Neural crest cell (in vitro differentiated cells): ENCODE results near the gene TSPAN14. TPM values are rescaled to one million over a fixed set of nuclear protein-coding genes. Genes with fewer than 3 reads are reported as not detected.

Source experiments
- DNase-seq: peaks from one replicate; pipeline ENCODE4 v3.0.0; 2021; ENCODE audit warnings: low read depth, mixed read lengths, low spot score
- H3K27ac Mint-ChIP-seq: one replicate; pipeline ENCODE4 v1.8.0; 2021; ENCODE audit warnings: mild to moderate bottlenecking, mixed read lengths; ENCODE audit not compliant: unreplicated experiment
- H3K27me3 Mint-ChIP-seq: 2 replicates; pipeline ENCODE4 v1.8.0; 2021; ENCODE audit warnings: low read depth, mild to moderate bottlenecking, mixed read lengths
- H3K36me3 Mint-ChIP-seq: 2 replicates; pipeline ENCODE4 v1.8.0; 2021; ENCODE audit warnings: low read depth, mild to moderate bottlenecking, mixed read lengths
- H3K4me1 Mint-ChIP-seq: 2 replicates; pipeline ENCODE4 v1.8.0; 2021; ENCODE audit warnings: mixed read lengths
- H3K4me3 Mint-ChIP-seq: one replicate; pipeline ENCODE4 v1.8.0; 2021; ENCODE audit warnings: mild to moderate bottlenecking, mixed read lengths
- H3K9me3 Mint-ChIP-seq: 2 replicates; pipeline ENCODE4 v1.8.0; 2021; ENCODE audit warnings: mixed read lengths
- total RNA-seq: library from RNA; stranded (reverse); gene quantifications from 2 replicates; pipeline ENCODE4 v1.2.1, GENCODE V29; 2021
- TF ChIP-seq, protein P1 (sequence below): fragments of 200-600 bp; sonication (generic); conservative IDR thresholded peaks from 2 replicates; pipeline ENCODE4 v1.5.0; 2021; ENCODE audit warnings: antibody characterized with exemption, mild to moderate bottlenecking

The TSPAN14 gene
- total RNA-seq, 1 donor from 2014 or later = 140 TPM

DNA sequence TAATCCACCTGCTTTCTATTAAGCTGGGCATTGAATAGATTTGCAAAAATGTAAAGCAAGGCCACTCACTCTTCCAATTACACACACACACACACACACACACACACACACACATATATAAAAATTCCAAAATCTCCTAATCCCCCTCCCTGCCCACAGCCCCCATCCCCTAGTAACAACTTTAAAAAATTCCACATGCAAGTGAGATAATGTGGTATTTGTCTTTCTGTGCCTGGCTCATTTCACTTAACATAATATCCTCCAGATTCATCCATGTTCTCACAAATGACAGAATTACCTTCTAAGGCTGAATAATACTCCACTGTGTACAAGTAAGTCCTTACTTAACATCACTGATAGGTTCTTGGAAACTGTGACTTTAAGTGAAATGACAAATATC, 107.8 kb downstream of the TSPAN14 start:
- TF ChIP-seq, protein P1, sequence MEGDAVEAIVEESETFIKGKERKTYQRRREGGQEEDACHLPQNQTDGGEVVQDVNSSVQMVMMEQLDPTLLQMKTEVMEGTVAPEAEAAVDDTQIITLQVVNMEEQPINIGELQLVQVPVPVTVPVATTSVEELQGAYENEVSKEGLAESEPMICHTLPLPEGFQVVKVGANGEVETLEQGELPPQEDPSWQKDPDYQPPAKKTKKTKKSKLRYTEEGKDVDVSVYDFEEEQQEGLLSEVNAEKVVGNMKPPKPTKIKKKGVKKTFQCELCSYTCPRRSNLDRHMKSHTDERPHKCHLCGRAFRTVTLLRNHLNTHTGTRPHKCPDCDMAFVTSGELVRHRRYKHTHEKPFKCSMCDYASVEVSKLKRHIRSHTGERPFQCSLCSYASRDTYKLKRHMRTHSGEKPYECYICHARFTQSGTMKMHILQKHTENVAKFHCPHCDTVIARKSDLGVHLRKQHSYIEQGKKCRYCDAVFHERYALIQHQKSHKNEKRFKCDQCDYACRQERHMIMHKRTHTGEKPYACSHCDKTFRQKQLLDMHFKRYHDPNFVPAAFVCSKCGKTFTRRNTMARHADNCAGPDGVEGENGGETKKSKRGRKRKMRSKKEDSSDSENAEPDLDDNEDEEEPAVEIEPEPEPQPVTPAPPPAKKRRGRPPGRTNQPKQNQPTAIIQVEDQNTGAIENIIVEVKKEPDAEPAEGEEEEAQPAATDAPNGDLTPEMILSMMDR = no peak
- Mint-ChIP-seq H3K27ac (no peak overlapping the region), H3K36me3 (no peaks in the 10 kb centered on the region)

DNA sequence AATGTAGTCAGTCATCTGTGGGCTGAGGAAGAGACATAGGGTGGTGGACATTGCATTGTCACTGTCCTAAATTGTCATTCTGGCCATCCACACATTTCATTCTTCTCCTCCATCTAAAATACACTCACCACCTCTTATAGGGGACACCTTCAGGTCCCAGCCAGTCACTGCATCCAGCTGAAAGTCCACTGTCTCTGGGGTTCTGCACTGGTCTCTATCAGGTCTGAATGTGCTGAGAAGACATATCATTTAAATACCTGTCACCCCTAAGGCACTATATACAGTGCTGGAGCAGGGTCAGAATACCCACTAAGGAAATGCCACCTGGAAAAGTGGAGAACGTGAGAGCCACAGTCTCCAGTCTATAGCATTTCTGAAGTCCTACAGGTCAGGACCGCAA, 113.2 kb downstream of the TSPAN14 start:
- H3K9me3 Mint-ChIP-seq = peaks cover 2% of the 10 kb centered on the region
- H3K27ac Mint-ChIP-seq = no peak overlapping the region
- TF ChIP-seq, protein P1 = no peak
- no peak for DNase-seq
- H3K4me3 Mint-ChIP-seq = no peak overlapping the region
- H3K4me1 Mint-ChIP-seq = no peaks in the 10 kb centered on the region
- H3K36me3 Mint-ChIP-seq = peaks cover 2% of the 10 kb centered on the region
- H3K27me3 Mint-ChIP-seq = no peaks in the 10 kb centered on the region

More for the DNA sequence above, 107.8 kb downstream of the TSPAN14 start:
- Mint-ChIP-seq H3K4me1 (no peaks in the 10 kb centered on the region), H3K9me3 (no peaks in the 10 kb centered on the region), H3K27me3 (no peaks in the 10 kb centered on the region), H3K4me3 (no peak overlapping the region)
- no peak for DNase-seq

DNA sequence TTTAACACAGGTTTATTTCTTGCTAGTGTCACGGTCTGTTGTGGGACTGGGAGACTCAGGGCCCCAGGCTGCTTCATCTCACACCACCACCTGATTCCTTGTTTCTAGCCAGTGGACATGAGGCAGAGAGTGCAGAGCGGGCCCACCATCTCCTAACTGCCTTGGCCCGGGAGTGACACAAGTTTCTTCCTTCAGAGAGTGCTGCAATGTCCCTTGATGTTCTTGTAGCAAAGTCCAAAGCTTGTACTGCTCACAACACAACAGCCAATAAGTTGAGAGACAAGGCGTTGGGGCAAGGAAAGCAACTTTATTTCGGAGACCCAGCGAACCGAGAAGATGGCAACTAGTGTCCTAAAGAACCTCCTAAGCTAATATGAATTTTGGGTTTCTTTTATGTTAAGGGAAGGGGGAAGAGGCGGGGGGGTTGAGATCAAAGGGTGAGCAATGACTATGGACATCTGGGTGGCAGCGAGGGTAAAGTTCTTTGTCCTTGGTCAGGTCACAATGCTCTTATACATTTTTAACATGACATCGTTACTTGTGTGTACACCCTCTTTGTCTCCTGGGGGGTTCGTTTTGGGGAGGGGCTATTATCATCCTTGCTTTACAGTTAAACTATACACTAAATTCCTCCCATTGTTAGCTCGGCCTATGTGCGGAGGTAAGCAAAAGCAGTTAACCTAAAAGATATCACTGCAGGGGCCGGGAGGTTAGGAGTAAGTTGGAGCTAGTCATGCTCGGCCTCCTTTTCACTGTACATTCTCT, 115.2 kb downstream of the TSPAN14 start:
- Mint-ChIP-seq H3K27me3 (no peaks in the 10 kb centered on the region), H3K4me1 (no peaks in the 10 kb centered on the region), H3K4me3 (no peak overlapping the region), H3K27ac (no peak overlapping the region), H3K9me3 (peaks cover 2% of the 10 kb centered on the region), H3K36me3 (peaks cover 2% of the 10 kb centered on the region)
- TF ChIP-seq, protein P1 = no peak
- no peak for DNase-seq

DNA sequence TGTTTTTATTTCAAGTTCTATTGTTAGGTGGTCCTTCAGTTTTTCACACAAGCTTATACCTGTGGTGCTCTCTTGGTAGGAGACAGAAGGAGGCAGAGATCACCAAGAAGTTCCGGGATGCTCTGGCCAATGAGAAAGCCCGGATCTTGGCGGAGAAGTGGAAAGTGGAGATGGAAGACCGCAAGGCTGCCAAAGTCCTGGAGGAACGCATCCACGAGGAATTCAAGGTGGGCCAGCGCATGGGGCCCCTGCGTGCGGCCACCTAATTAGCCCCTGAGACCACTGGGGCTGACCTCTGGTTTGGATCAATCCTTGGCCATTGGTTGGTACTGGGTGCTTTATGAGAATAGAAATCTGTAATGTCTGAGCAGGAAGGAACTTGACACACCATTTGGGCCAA, 117.2 kb downstream of the TSPAN14 start:
- TF ChIP-seq, protein P1 = no peak
- DNase-seq = no peak
- peaks cover 2% of the 10 kb centered on the region for H3K36me3 Mint-ChIP-seq
- no peak overlapping the region for H3K27ac Mint-ChIP-seq
- no peak overlapping the region for H3K4me3 Mint-ChIP-seq
- H3K4me1 Mint-ChIP-seq = no peaks in the 10 kb centered on the region
- H3K27me3 Mint-ChIP-seq = no peaks in the 10 kb centered on the region
- peaks cover 2% of the 10 kb centered on the region for H3K9me3 Mint-ChIP-seq

DNA sequence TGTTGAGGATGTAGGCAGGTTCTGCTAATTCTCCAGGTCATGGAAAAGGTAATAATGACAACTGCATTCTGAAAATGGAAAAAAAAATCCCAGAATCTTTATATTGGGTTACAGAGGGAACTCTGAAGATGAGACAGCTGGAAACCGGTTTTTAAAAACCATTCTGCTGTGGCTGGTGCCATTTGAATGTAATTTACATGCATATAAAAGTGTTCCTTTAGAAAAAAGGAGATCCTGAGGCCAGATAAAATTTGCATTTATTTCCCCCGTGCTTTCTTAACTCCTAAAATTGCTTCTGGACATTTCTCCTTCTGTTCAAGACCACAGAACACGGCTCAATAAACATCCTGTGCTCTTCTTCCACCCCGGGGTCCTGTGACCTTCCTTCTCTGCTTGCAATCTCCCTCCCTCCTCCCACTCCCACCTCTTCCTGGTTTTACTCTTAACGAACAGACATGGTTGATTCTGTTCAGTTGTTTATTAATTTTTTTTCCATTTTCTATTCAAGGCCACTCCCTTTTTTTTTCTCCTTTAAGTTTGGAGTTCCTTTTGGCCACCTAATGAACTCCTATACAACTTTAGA, 125.2 kb downstream of the TSPAN14 start:
- Mint-ChIP-seq H3K36me3 (no peaks in the 10 kb centered on the region), H3K27ac (no peak overlapping the region), H3K4me1 (peaks cover 14% of the 10 kb centered on the region), H3K27me3 (peaks cover 3% of the 10 kb centered on the region), H3K4me3 (no peak overlapping the region), H3K9me3 (peaks cover 6% of the 10 kb centered on the region)
- DNase-seq = no peak
- TF ChIP-seq, protein P1 = no peak
